PC-9 (cell line): ENCODE results near the gene LVRN.

Experiments used
- CTCF ChIP-seq: fragments of 200-600 bp; sonication (generic); conservative IDR thresholded peaks from 2 replicates; pipeline ENCODE4 v1.6.1; 2017; ENCODE audit warnings: mixed run types, antibody characterized with exemption, mild to moderate bottlenecking, moderate library complexity
- EZH2 ChIP-seq: fragments of 200-600 bp; sonication (generic); IDR thresholded peaks from 2 replicates; pipeline ENCODE4 v1.8.0; 2017; ENCODE audit warnings: antibody characterized with exemption, low read depth

DNA sequence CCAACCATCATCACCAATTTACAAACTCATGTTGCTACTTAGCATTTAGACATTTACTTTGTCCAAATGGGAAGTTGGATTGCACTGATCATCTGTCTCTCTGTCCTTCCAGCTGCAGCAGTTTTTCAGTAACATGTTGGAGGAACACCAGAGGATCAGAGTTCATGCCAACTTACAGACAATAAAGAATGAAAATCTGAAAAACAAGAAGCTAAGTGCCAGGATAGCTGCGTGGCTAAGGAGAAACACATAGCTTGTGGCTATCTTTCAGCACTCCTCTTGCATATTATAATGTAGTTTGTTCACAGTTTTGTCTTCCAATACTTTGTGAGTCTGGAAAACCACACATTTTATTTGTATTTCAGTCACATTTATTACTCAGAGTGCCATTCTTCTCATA is 63.6 kb downstream of the LVRN start:
- no peak for TF ChIP-seq CTCF
- no peak for TF ChIP-seq EZH2
